ENCODE results near the gene L3MBTL2.

DNA sequence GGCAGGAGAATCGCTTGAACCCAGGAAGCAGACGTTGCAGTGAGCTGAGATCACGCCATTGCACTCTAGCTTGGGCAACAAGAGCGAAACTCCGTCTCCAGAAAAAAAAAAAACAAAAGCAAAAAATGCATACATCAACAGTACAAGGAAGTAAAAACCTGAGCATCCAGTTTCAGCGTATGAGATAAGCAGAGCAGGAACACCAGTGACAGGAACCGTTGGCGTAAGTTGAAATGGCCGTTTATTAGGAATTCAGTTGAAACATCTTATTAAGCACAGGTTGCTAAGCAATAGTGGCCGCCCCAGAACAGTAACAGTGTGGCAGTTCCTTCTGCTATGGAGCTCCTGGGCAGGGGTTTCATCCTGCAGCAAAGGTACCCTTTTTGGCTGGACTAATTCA, 4.0 kb upstream of the L3MBTL2 start:
- TF ChIP-seq, protein P1, sequence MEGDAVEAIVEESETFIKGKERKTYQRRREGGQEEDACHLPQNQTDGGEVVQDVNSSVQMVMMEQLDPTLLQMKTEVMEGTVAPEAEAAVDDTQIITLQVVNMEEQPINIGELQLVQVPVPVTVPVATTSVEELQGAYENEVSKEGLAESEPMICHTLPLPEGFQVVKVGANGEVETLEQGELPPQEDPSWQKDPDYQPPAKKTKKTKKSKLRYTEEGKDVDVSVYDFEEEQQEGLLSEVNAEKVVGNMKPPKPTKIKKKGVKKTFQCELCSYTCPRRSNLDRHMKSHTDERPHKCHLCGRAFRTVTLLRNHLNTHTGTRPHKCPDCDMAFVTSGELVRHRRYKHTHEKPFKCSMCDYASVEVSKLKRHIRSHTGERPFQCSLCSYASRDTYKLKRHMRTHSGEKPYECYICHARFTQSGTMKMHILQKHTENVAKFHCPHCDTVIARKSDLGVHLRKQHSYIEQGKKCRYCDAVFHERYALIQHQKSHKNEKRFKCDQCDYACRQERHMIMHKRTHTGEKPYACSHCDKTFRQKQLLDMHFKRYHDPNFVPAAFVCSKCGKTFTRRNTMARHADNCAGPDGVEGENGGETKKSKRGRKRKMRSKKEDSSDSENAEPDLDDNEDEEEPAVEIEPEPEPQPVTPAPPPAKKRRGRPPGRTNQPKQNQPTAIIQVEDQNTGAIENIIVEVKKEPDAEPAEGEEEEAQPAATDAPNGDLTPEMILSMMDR (IDR thresholded peaks at IDR 0.05): no peak
- TF ChIP-seq POLR2A (IDR thresholded peaks at IDR 0.05): no peak

All from testis (tissue), 2 donors.